NCI-H2029 (cell line): ENCODE data around the gene UBA5.

Experiments used
- DNase-seq: peaks from one replicate; lab custom pipeline; 2025; lab: John Stamatoyannopoulos, UW

The UBA5 gene

DNA sequence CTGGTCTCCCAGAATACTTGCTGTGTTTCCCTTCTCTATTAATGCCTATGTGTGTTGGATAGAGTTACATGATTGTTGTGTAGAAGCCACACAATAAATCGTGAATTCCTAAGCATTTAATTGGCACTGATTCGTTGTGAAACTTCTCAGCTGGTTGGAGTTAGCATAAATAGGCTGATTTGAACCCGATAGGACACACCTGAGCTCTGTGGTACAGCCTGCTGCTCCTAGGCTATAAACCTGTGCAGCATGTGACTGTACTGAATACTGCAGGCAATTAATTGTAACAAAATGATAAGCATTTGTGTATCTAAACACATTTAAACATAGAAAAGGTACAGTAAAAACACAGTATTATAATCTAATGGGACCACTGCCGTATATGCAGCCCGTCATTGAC lies 5.4 kb upstream of the UBA5 start:
- no peak for DNase-seq

GRCh38 chr3:132655471-132655870 lies 4.7 kb upstream of the UBA5 start:
- no peak for DNase-seq

GRCh38 chr3:132657869-132658747 lies 2.0 kb upstream of the UBA5 start:
- DNase-seq: no peak

DNA sequence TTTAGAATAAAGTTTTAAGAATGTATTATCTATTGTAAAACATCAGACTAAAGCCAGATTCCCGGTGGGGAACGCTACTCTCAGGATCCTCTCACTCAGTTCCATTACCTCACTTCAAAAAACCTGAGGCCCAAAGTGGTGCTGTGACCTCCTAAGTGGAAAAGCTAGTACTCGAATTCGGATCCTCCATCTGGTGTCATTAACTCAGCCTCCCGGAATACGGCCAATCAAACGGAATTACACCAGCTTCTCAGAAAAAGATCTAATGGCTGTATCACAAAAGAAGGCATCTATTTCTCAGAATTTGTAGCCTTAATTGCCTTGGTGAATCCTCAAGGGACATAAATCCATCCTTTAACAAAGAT lies 1.1 kb upstream of the UBA5 start:
- DNase-seq: no peak

- peak; percentile 35 for DNase-seq
Observed at GRCh38 chr3:132659365-132660051, 621 bp upstream of the UBA5 start, which contains the start of gene ACAD11. Gene ACAD11 (minus strand): TSS chr3:132659809. CDS start chr3:132659751, 58 bp downstream.

GRCh38 chr3:132660811-132661070 lies 612 bp downstream of the UBA5 start:
- no peak for DNase-seq

DNA sequence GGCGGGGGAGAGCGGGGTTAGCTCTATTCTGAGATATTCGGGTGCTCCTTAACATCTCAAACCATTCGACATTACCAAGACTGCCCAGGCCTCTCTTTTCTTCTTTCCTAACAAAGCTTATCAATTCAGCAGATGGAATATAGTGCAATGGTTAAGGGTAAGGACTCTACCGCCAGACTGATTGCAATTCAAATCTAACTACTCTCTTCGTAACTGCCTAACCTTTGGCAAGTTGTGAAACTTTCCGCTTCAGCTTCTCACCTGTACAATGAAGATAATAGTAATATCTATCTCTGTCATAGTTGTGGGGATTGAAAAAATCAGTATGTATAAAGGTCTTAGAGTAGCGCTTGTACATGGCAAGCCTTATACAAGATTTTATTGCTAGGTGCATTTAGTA lies 972 bp downstream of the UBA5 start:
- no peak for DNase-seq

DNA sequence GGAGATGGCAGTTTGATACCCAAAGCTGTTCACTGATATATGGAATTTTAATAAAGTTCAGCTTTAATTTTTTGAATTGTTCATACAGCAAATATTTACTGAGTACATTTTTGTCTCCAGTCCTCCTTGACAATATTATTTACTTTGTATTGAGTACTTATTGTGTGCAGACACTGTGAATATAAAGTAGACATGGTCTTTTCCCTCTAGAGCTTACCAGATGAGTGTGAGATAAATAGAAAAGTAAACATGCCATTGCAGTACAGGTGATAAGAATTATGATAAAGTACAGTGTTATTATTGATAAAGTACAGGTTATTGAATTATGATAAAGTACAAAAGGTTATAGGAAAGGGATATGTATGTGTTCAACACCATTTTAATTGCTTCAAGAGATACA lies 2.1 kb downstream of the UBA5 start:
- peak; percentile 8 for DNase-seq

GRCh38 chr3:132665230-132665745 lies 5.2 kb downstream of the UBA5 start:
- no peak for DNase-seq

DNA sequence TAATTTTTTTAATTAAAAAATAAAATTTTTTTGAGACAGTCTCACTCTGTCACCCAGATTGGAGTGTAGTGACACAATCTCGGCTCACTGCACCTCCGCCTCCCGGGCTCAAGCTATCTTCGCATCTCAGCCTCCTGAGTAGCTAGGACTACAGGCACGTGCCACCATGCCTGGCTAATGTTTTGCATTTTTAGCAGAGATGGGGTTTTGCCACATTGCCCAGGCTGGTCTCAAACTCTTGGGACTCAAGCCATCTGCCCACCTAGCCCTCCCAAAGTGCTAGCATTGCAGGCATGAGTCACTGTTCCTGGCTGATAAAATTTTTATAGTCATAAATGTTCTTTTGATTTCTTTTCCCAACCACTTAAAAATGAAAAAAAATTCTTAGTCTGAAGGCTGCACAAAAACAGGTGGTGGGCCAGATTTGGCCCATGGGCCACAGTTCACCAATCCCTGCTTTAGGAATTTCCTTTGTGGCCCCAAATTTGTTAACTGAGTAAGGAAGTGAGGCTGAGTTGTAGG lies 9.2 kb downstream of the UBA5 start:
- DNase-seq: no peak

DNA sequence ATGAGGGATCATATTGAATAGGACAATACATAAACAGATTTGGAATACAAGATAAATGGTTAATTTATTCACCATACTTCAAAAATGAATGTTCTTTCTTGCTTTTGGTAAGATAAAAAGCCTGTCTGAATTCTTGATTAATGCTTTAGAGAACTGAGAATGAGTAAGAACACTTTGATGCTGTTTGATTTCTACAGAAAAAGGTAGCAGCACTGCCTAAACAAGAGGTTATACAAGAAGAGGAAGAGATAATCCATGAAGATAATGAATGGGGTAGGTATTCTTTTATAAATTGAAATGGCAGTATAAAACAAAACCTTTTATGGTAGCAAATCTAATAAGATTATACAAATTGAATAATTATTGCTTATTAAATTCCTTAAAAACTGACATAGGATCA lies 15.3 kb downstream of the UBA5 start:
- DNase-seq: no peak

DNA sequence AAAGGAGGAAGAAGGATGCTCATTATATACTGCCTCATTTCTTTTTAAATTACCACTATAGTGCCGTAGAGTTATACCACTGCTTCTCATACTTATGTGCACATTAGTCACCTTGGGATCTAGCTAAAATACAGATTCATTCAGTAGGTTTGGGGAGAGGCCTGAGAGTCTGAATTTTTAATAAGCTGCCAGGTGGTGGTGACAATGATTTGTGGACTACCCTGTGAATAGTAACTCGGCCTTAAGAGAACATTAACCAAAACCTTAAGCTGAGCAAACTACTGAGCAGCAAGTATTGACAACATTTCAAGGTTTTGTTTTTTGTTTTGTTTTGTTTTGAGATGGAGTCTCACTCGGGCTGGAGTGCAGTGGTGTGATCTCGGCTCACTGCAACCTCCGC lies 19.8 kb downstream of the UBA5 start:
- DNase-seq: no peak

DNA sequence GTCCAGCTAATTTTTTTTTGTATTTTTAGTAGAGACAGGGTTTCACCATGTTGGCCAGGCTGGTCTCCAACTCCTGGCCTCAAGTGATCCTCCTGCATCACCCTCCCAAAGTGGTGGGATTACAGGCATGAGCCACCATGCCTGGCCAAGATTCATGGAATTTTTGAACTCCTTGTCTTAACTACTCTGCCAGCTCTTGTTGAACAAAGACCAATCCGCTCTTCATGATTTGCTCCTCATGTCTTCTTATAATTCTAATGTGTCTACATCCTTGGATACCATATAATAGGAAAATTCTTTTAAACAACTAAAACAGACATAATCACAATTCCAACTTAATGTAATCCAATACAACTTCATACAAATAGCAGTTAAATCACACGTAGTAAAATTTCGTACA lies 21.3 kb downstream of the UBA5 start:
- DNase-seq: no peak

GRCh38 chr3:132682201-132682600 lies 22.1 kb downstream of the UBA5 start:
- DNase-seq: no peak

GRCh38 chr3:132690040-132690439 lies 29.9 kb downstream of the UBA5 start:
- no peak for DNase-seq

GRCh38 chr3:132694991-132695390 lies 34.9 kb downstream of the UBA5 start:
- no peak for DNase-seq

- DNase-seq: no peak
Observed at GRCh38 chr3:132695422-132695821, 35.3 kb downstream of the UBA5 start.

- no peak for DNase-seq
Observed at GRCh38 chr3:132703733-132704132, 43.6 kb downstream of the UBA5 start.

- DNase-seq: no peak
Observed at GRCh38 chr3:132709761-132710160, 49.6 kb downstream of the UBA5 start.

GRCh38 chr3:132710311-132710710 lies 50.2 kb downstream of the UBA5 start:
- no peak for DNase-seq

- no peak for DNase-seq
Observed at GRCh38 chr3:132713977-132714727, 54.0 kb downstream of the UBA5 start.

GRCh38 chr3:132716372-132716771 lies 56.2 kb downstream of the UBA5 start:
- DNase-seq: no peak

GRCh38 chr3:132720228-132720627 lies 60.1 kb downstream of the UBA5 start:
- DNase-seq: no peak
